Activated B cell treated with CpG ODN at 0.5 μM for 24 hours (primary cell): ENCODE measurements around the gene AQP12A. TPM values are rescaled to one million over a fixed set of nuclear protein-coding genes. Genes with fewer than 3 reads are reported as not detected.
"Not testable (repeated sequence)": the region's sequence is repeated elsewhere in the genome, so short reads cannot be mapped to it uniquely, and the experiment has no call there.

Experiments used
- ATAC-seq: fragments of 200-7000 bp; cut with Tn5 transposase; one replicate; pipeline ENCODE4 v1.10.0; 2021; ENCODE audit warnings: low read depth, mild to moderate bottlenecking, moderate library complexity
- CTCF ChIA-PET: fragments of 350-600 bp; sonication (Branson Sonifier 250); formaldehyde crosslinking; loops from one replicate; lab custom pipeline; 2021; ENCODE audit warnings: antibody characterized with exemption; lab: Charles Lee
- POLR2A ChIA-PET: fragments of 350-600 bp; sonication (Branson Sonifier 250); formaldehyde crosslinking; loops from one replicate; lab custom pipeline; 2021; ENCODE audit warnings: antibody characterized with exemption; lab: Charles Lee
- DNase-seq: peaks from one replicate; pipeline ENCODE4 v3.0.0; 2022
- H3K27ac Mint-ChIP-seq: one replicate; pipeline ENCODE4 v1.8.0; 2020; ENCODE audit warnings: mixed read lengths
- H3K27me3 Mint-ChIP-seq: one replicate; pipeline ENCODE4 v1.8.0; 2021; ENCODE audit warnings: mixed read lengths
- H3K36me3 Mint-ChIP-seq: one replicate; pipeline ENCODE4 v1.8.0; 2021; ENCODE audit warnings: low read depth, mixed read lengths
- H3K4me1 Mint-ChIP-seq: one replicate; pipeline ENCODE4 v1.8.0; 2021; ENCODE audit warnings: mixed read lengths
- H3K4me3 Mint-ChIP-seq: one replicate; pipeline ENCODE4 v1.8.0; 2020; ENCODE audit warnings: mild to moderate bottlenecking, mixed read lengths
- H3K9me3 Mint-ChIP-seq: one replicate; pipeline ENCODE4 v1.8.0; 2020; ENCODE audit warnings: mixed read lengths
- intact Hi-C: fragments of 100-400 bp; cut with micrococcal nuclease; formaldehyde crosslinking; loops from one replicate; pipeline ENCODE4 v1.15.1; 2024
- total RNA-seq: library from RNA; stranded (reverse); gene quantifications from 2 replicates; pipeline ENCODE4 v1.2.3, GENCODE V29; 2022
- TF ChIP-seq, protein P1 (sequence below): fragments of 200-600 bp; IDR thresholded peaks from one replicate; pipeline ENCODE4 v1.8.0; 2022; ENCODE audit warnings: antibody characterized with exemption, mild to moderate bottlenecking

The AQP12A gene
- total RNA-seq, 1 donor from 2014 or later, result not detected

GRCh38 chr2:240689975-240690374 is 1.7 kb upstream of the AQP12A start:
- no peak for DNase-seq

DNA sequence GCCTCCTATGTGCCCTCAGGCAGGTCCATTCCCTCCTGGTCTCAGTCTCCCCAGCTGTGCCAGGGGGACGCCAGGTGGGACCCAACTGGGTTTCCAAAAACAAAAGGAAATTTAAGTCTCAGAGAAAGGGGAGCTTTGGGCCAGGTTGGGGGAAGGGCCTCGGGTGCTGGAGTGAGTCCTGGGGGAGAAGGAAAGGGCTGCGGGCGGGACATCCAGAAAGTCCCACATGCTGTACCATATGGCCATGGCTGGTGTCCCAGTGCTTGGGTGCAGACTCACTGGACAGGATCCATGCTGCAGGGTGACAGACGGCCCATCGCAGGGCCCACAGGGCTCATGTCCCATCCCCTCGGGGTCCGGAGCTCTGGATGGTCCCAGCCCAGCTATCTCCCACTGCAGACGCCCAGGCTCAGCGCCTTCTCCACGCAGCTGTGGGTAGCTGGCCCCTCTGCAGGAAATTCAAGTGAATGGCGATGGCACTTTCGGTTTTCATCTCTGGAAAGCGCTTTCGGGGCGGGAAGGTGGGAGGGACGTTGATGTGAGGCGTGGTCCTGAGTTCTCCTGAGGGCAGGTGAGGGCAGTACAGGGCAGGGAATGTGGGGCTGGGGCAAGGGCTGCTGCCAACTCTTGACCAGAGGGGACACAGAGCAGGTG is 1.1 kb upstream of the AQP12A start:
- intact Hi-C loops, result not testable (repeated sequence)

More at GRCh38 chr2:240689975-240690374, 1.7 kb upstream of the AQP12A start:
- no peak overlapping the region for H3K4me3 Mint-ChIP-seq
- no peaks in the 10 kb centered on the region for H3K4me1 Mint-ChIP-seq
- intact Hi-C loops, result no loop called here
- H3K9me3 Mint-ChIP-seq, result no peaks in the 10 kb centered on the region
- TF ChIP-seq, protein P1, sequence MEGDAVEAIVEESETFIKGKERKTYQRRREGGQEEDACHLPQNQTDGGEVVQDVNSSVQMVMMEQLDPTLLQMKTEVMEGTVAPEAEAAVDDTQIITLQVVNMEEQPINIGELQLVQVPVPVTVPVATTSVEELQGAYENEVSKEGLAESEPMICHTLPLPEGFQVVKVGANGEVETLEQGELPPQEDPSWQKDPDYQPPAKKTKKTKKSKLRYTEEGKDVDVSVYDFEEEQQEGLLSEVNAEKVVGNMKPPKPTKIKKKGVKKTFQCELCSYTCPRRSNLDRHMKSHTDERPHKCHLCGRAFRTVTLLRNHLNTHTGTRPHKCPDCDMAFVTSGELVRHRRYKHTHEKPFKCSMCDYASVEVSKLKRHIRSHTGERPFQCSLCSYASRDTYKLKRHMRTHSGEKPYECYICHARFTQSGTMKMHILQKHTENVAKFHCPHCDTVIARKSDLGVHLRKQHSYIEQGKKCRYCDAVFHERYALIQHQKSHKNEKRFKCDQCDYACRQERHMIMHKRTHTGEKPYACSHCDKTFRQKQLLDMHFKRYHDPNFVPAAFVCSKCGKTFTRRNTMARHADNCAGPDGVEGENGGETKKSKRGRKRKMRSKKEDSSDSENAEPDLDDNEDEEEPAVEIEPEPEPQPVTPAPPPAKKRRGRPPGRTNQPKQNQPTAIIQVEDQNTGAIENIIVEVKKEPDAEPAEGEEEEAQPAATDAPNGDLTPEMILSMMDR, result no peak
- ChIA-PET POLR2A (no interaction called here), CTCF (no interaction called here)
- H3K27ac Mint-ChIP-seq, result no peak overlapping the region
- ATAC-seq, result no peak
- no peaks in the 10 kb centered on the region for H3K27me3 Mint-ChIP-seq
- H3K36me3 Mint-ChIP-seq, result no peaks in the 10 kb centered on the region

DNA sequence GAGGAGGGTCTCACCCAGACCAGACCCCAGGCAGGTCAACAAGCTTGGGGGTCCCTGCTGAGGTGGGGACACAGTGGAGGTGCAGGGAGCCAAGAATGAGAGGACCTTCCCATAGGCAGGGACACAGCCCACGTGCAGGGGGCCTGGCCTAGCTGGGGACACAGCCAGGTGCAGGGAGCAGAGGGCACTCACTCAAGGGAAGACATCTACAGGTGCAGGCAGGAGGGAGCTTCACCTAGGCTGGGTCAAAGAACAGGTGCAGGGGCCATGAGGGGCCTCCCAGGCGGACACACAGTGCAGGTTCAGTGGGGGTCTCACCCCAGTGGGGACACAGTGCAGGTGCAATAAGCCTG is 615 bp upstream of the AQP12A start:
- POLR2A ChIA-PET, H3K36me3 Mint-ChIP-seq, intact Hi-C loops, H3K4me1 Mint-ChIP-seq, DNase-seq, H3K27ac Mint-ChIP-seq, ATAC-seq, H3K4me3 Mint-ChIP-seq, CTCF ChIA-PET, H3K9me3 Mint-ChIP-seq, H3K27me3 Mint-ChIP-seq: not testable (repeated sequence)

More for the DNA sequence above, 1.1 kb upstream of the AQP12A start:
- ATAC-seq, H3K27ac Mint-ChIP-seq, H3K9me3 Mint-ChIP-seq, POLR2A ChIA-PET, CTCF ChIA-PET, DNase-seq, H3K27me3 Mint-ChIP-seq, H3K36me3 Mint-ChIP-seq, H3K4me1 Mint-ChIP-seq, H3K4me3 Mint-ChIP-seq: not testable (repeated sequence)

DNA sequence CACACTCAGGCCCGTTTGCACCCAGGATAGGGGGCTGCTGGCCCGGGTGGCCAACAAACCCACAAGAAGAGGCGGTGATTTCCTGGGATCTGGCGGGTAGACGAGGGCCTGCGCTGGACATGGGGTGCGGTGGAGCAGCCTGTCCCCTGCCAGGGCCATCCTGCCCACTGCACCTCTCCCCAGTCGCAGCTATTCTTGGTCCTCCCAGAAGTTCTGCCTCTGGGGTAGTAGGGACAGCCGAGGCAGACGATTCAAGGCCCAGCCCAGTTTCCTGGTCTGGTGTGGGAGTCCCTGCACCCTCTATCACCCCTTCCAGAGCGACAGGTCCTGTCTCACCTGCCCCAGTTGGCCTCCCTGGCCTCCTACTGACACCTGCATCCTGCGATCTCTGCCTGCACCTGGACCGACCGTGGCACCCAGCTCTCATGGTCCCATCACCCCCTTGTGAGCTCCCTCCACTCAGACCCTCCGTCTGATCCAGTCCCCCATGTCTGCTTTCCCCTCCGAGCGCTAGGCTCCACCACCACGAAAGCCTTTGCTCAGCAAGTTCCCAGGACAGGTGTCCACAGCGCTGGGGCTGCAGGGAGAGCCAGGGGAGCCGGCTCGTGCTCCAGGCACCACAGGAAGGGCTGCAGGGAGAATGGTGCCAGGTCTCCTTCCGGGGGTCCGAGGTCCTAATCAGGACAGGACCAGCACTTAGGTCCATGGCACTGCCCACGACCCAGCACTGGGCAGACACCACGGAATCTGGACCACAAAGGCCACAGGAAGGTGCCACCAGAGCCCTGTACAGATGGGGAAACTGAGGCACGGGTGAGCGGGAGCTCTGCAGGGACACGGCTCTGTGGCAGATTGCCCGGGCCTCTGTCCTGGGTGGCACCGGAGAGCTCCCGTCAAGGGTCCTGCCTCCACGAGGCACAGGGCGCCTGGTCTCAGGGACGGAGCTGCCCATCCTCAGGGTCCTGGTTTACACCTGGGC is 1.2 kb downstream of the AQP12A start:
- POLR2A ChIA-PET, H3K9me3 Mint-ChIP-seq, H3K4me3 Mint-ChIP-seq, intact Hi-C loops, CTCF ChIA-PET, H3K27me3 Mint-ChIP-seq, H3K36me3 Mint-ChIP-seq, H3K4me1 Mint-ChIP-seq, H3K27ac Mint-ChIP-seq, ATAC-seq: not testable (repeated sequence)
- peak; percentile 2 for DNase-seq

- POLR2A ChIA-PET, H3K36me3 Mint-ChIP-seq, DNase-seq, H3K27me3 Mint-ChIP-seq, intact Hi-C loops, H3K27ac Mint-ChIP-seq, CTCF ChIA-PET, H3K9me3 Mint-ChIP-seq, H3K4me3 Mint-ChIP-seq, ATAC-seq, H3K4me1 Mint-ChIP-seq: not testable (repeated sequence)
These were observed 2.6 kb downstream of the AQP12A start for GRCh38 chr2:240694304-240694703.

DNA sequence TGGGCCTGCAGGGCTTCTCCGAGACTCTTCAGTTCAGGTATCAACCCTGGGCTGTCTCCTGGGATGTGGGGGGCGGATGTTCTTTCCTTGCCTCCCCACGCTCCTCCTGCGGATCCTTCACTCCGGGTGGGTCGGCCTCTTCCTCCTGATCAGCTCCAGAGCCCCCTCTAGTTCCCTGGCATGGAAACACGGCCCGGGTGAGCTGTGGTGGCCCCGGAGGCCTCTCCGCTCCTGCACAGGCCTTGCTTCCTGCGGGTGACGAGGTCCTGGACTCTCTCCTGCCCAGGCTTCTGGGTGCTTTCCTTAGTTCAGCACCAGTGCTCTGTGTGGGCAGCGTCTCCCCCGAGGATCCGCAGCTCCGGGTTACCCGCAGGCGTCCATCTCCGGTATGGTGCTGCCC is 3.9 kb downstream of the AQP12A start:
- H3K4me3 Mint-ChIP-seq, H3K36me3 Mint-ChIP-seq, H3K27ac Mint-ChIP-seq, H3K9me3 Mint-ChIP-seq, ATAC-seq, DNase-seq, intact Hi-C loops, H3K27me3 Mint-ChIP-seq, CTCF ChIA-PET, H3K4me1 Mint-ChIP-seq, POLR2A ChIA-PET: not testable (repeated sequence)

- DNase-seq, H3K27me3 Mint-ChIP-seq, H3K36me3 Mint-ChIP-seq, H3K9me3 Mint-ChIP-seq, POLR2A ChIA-PET, intact Hi-C loops, H3K4me1 Mint-ChIP-seq, CTCF ChIA-PET, H3K4me3 Mint-ChIP-seq, ATAC-seq, H3K27ac Mint-ChIP-seq: not testable (repeated sequence)
These were observed 4.8 kb downstream of the AQP12A start for GRCh38 chr2:240696469-240696868.

DNA sequence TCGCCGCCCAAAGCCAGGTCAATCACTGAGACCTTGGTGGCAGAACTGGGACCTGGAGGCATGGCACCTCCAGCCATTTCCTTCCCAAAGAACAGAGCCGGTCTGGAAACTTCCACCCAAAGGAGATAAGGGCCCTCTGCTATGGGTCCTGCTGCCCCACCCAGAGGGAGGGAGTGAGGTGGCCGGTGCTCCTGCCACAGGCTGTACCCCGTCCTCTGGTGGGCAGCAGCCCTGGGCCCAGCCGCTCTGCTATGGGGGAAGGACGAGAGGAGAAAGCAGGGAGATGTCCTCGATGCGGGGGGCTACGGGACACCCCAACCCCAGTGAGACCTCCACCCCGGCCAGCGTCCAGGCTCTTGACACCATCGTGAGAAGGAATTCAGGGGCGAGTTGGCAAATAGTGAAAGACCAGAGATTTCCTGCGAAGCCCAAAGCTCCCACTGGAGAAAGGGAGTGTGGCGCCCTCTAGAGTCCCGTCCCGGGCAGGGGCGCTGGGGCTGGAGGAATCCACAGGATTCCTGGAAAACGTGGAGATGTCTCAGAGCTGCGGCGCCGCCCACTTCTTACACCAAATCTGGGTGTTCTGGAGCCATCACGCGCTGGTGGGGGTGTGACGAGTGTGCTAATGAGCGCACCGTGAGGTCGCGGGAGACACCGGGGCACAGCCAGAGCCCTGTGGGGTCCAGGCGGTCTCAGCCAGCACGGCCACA is 7.3 kb downstream of the AQP12A start:
- H3K27me3 Mint-ChIP-seq, POLR2A ChIA-PET, intact Hi-C loops, ATAC-seq, CTCF ChIA-PET, H3K36me3 Mint-ChIP-seq, H3K9me3 Mint-ChIP-seq, H3K4me3 Mint-ChIP-seq, H3K4me1 Mint-ChIP-seq, H3K27ac Mint-ChIP-seq: not testable (repeated sequence)
- peak; percentile 10 for DNase-seq

DNA sequence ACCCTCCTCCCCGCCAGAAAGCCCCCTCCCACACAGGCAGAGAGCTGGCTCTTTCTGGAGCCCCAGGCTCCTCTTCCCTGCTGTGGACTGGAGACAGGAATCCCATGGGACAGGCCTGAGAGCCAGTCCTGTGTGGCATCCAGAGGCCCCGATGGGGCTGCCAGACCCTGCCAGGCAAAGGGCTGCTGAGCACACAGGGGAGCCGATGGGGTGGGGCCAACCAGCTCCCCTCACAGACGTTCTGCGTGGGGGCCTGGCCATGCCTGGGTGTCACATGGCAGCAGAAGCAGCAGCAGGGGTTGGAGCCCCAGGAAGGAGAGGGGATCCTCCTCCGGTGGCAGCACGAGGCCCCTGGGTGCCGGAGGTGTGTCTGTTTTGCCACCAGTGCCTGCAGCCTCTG is 8.2 kb downstream of the AQP12A start:
- intact Hi-C loops, H3K27ac Mint-ChIP-seq, H3K36me3 Mint-ChIP-seq, POLR2A ChIA-PET, ATAC-seq, H3K4me3 Mint-ChIP-seq, H3K9me3 Mint-ChIP-seq, H3K27me3 Mint-ChIP-seq, H3K4me1 Mint-ChIP-seq, CTCF ChIA-PET: not testable (repeated sequence)
- DNase-seq, result peak; percentile 7

GRCh38 chr2:240700616-240701015 is 8.9 kb downstream of the AQP12A start:
- DNase-seq, intact Hi-C loops, H3K9me3 Mint-ChIP-seq, H3K4me3 Mint-ChIP-seq, CTCF ChIA-PET, POLR2A ChIA-PET, ATAC-seq, H3K27me3 Mint-ChIP-seq, H3K4me1 Mint-ChIP-seq, H3K27ac Mint-ChIP-seq, H3K36me3 Mint-ChIP-seq: not testable (repeated sequence)
